Endothelial cell of hepatic sinusoid (primary cell): ENCODE data around the gene KHK.

ENCODE experiments used
- in situ Hi-C: cut with HindIII; loops from 2 replicates; pipeline ENCODE4 v1.10.0; 2017; ENCODE audit warnings: low sequenced_read_pairs

The KHK gene

GRCh38 chr2:27086724-27087593, at the start of gene KHK:
Gene KHK (plus strand): TSS chr2:27086772. CDS start chr2:27087260, 488 bp downstream.
- in situ Hi-C loops, result no loop called here

- in situ Hi-C loops, result no loop called here
These were observed 48.6 kb upstream of the KHK start for GRCh38 chr2:27038012-27038411.

- in situ Hi-C loops, result no loop called here
These were observed 47.8 kb upstream of the KHK start for GRCh38 chr2:27038631-27039339.

- in situ Hi-C loops, result no loop called here
These were observed 47.1 kb upstream of the KHK start for GRCh38 chr2:27039426-27039825.

GRCh38 chr2:27039871-27040270, 46.7 kb upstream of the KHK start:
- in situ Hi-C loops, result no loop called here

- in situ Hi-C loops, result no loop called here
These were observed 46.3 kb upstream of the KHK start for GRCh38 chr2:27040282-27040681.

GRCh38 chr2:27041752-27042151, 44.8 kb upstream of the KHK start:
- in situ Hi-C loops, result no loop called here

- in situ Hi-C loops, result no loop called here
These were observed 44.4 kb upstream of the KHK start for GRCh38 chr2:27042159-27042661.

- in situ Hi-C loops, result no loop called here
These were observed 43.5 kb upstream of the KHK start for GRCh38 chr2:27042985-27043634.

- in situ Hi-C loops, result no loop called here
These were observed 36.9 kb upstream of the KHK start for GRCh38 chr2:27049422-27050280.

GRCh38 chr2:27050281-27050995, 36.1 kb upstream of the KHK start:
- in situ Hi-C loops, result no loop called here

GRCh38 chr2:27050996-27051901, 35.3 kb upstream of the KHK start, which contains the start of gene AGBL5:
Gene AGBL5 (plus strand): TSS chr2:27051668. CDS start chr2:27052959, 1,291 bp downstream.
- in situ Hi-C loops, result no loop called here

- in situ Hi-C loops, result no loop called here
These were observed 34.5 kb upstream of the KHK start for GRCh38 chr2:27051902-27052645.

- in situ Hi-C loops, result no loop called here
These were observed 33.3 kb upstream of the KHK start for GRCh38 chr2:27053321-27053720.

- in situ Hi-C loops, result no loop called here
These were observed 32.8 kb upstream of the KHK start for GRCh38 chr2:27053776-27054175.

GRCh38 chr2:27054721-27055120, 31.9 kb upstream of the KHK start:
- in situ Hi-C loops, result no loop called here

- in situ Hi-C loops, result no loop called here
These were observed 29.4 kb upstream of the KHK start for GRCh38 chr2:27057184-27057583.

- in situ Hi-C loops, result no loop called here
These were observed 28.4 kb upstream of the KHK start for GRCh38 chr2:27058210-27058609.
